ENCODE data around the gene CCM2L. TPM values are rescaled to one million over a fixed set of nuclear protein-coding genes. Genes with fewer than 3 reads are reported as not detected.

Gene CCM2L
- total and polyA plus RNA-seq, 2 of the 4 experiments (the other 2 are of a cell fraction): not detected

DNA sequence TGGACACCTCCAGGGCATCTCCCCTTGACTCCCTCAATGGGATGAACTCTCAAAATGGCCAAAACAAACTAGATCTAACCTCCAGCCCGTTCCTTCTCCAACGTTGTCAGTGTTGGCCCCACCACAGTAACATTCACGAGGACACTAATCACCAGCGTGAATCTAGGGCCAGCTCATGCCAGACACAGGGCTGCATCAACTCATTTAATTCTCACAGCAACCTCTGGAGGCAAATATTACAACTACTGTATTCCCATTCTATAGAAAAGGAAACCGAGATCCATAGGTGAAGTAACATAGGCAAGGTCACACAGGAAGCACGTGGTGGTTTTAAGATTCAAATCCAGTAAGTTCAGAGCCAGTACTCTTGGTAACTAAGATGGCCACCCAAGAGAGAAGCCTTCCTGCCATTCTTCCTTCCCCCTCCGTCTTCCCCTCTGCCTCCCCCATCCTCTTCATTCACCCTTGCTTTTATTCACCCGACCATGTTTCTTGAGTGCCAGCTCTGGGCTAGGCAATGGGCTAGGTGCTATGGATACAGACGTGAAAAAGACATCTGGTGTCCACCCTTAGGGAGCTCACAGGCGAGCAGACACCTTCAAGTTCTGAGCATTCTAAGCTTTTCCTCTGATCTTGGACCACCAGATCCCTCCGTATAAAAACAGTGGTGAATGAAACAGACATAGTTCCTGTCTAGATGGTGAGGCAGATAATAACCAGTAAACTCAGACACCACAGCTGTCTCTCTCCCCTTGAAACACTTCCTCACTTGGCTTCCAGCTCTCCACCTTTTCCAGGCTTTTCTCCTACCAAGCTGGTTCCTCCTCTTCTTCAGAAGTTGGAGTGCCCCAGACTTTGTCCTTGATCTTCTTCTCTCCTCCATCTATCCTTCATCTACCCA, 9.6 kb downstream of the CCM2L start:
- dilution Hi-C loops (cut with HindIII; ENCODE audit: low sequenced_read_pairs, unreplicated experiment): no loop called here
- Histone ChIP-seq H3K56ac (ENCODE audit: extremely low read depth, insufficient read depth, low read length) (no peak overlapping the region), H3K36me3 (ENCODE audit: control insufficient read depth, insufficient read depth, low read length) (no peaks in the 10 kb centered on the region), H3K9me3 (ENCODE audit: control insufficient read depth, insufficient read depth, low read length) (peaks cover 2% of the 10 kb centered on the region; the same call in 1 of the 2 replicates), H3K4me2 (ENCODE audit: low read depth, low read length) (no peak overlapping the region), H2BK5ac (ENCODE audit: low read depth, low read length, poor library complexity, severe bottlenecking) (no peak overlapping the region), H4K5ac (ENCODE audit: low read depth, low read length) (no peak overlapping the region), H3K4me1 (ENCODE audit: control insufficient read depth, insufficient read depth, low read length) (no peaks in the 10 kb centered on the region), H2BK15ac (ENCODE audit: low read depth, low read length) (no peak overlapping the region), H2AFZ (replicated peaks; ENCODE audit: low read length, poor library complexity) (no peak overlapping the region), H3K27me3 (ENCODE audit: control insufficient read depth, insufficient read depth, low read length) (peaks cover 64% of the 10 kb centered on the region), H3K4me3 (ENCODE audit: insufficient read depth, low read depth, low read length) (no peak overlapping the region), H3K79me1 (ENCODE audit: low read depth in 1 of 2, low read length in 2 of 2) (no peaks in the 10 kb centered on the region), H3K9ac (ENCODE audit: low read depth, low read length) (no peak overlapping the region), H3K23ac (ENCODE audit: low read depth, low read length) (0 out of 2 replicates have a peak overlapping the region, but pooled peaks have one; percentile 27), H2AK9ac (replicated peaks; ENCODE audit: low read depth, low read length, poor library complexity) (no peak overlapping the region), H3K4ac (ENCODE audit: low read depth, low read length) (no peak overlapping the region), H2BK20ac (ENCODE audit: low read depth, low read length) (no peak overlapping the region), H2BK120ac (ENCODE audit: low read depth, low read length) (no peak overlapping the region), H3K18ac (ENCODE audit: low read depth, low read length) (no peak overlapping the region), H3K9me1 (ENCODE audit: insufficient read depth, low read length) (no peaks in the 10 kb centered on the region), H4K91ac (ENCODE audit: insufficient read depth, low read depth, low read length) (no peak overlapping the region), H4K8ac (ENCODE audit: low read depth in 2 of 2, low read length in 2 of 2) (no peak overlapping the region), H3K14ac (replicated peaks; ENCODE audit: low read depth, low read length) (no peak overlapping the region), H3K27ac (ENCODE audit: insufficient read depth, low read length) (no peak overlapping the region), H2AK5ac (ENCODE audit: low read depth, low read length) (no peak overlapping the region), H4K20me1 (ENCODE audit: insufficient read depth, low read length) (no peaks in the 10 kb centered on the region)
- WGBS, 2 experiments (ENCODE audit: extremely low coverage in 2 of 2, insufficient read length in 1 of 2): no CpG with 5 or more reads among the region's 11 CpGs
- TF ChIP-seq MAZ (IDR thresholded peaks at IDR 0.05; ENCODE audit: borderline replicate concordance, low read depth, low read length) (no peak), RAD21 (IDR thresholded peaks at IDR 0.05; ENCODE audit: low read length) (no peak), RCOR1 (IDR thresholded peaks at IDR 0.05; ENCODE audit: insufficient replicate concordance, low read length) (no peak), NFE2L2 (IDR thresholded peaks at IDR 0.05; ENCODE audit: low read depth, low read length) (no peak), CEBPB (IDR thresholded peaks at IDR 0.05; ENCODE audit: low read depth, low read length) (no peak), FOS (IDR thresholded peaks at IDR 0.05; ENCODE audit: low read depth, low read length) (no peak), MXI1 (IDR thresholded peaks at IDR 0.05; ENCODE audit: borderline replicate concordance, low read depth, low read length) (no peak), SMC3 (IDR thresholded peaks at IDR 0.05; ENCODE audit: low read depth, low read length) (no peak), POLR2A (IDR thresholded peaks at IDR 0.05; ENCODE audit: low read depth, low read length) (no peak), CHD1 (IDR thresholded peaks at IDR 0.05; ENCODE audit: low read depth, low read length) (no peak)
- TF ChIP-seq, protein P1, sequence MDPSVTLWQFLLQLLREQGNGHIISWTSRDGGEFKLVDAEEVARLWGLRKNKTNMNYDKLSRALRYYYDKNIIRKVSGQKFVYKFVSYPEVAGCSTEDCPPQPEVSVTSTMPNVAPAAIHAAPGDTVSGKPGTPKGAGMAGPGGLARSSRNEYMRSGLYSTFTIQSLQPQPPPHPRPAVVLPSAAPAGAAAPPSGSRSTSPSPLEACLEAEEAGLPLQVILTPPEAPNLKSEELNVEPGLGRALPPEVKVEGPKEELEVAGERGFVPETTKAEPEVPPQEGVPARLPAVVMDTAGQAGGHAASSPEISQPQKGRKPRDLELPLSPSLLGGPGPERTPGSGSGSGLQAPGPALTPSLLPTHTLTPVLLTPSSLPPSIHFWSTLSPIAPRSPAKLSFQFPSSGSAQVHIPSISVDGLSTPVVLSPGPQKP (IDR thresholded peaks at IDR 0.05; ENCODE audit: borderline replicate concordance, low read depth, low read length): no peak
- intact Hi-C loops (cut with micrococcal nuclease): no loop called here
- no peak for ATAC-seq (ENCODE audit: low read depth)
- POLR2A ChIA-PET (ENCODE audit: unreplicated experiment): no interaction called here
- in situ Hi-C loops (cut with MboI; ENCODE audit: low sequenced_read_pairs): no loop called here
- no peak for DNase-seq
- no TSS peak for BruUV-seq (replicated peaks)
- CTCF ChIA-PET: no interaction called here
